ENCODE measurements around the gene GUK1.
"Not testable (repeated sequence)": the region's sequence is repeated elsewhere in the genome, so short reads cannot be mapped to it uniquely, and the experiment has no call there.

Gene GUK1

GRCh38 chr1:228164561-228165371 is 24.7 kb downstream of the GUK1 start:
- no peak for DNase-seq

GRCh38 chr1:228165372-228166169 is 25.5 kb downstream of the GUK1 start, which contains the start of gene IBA57:
Gene IBA57 (plus strand): TSS chr1:228165804. CDS start chr1:228165817, 13 bp downstream.
- DNase-seq, result peak; percentile 99

DNA sequence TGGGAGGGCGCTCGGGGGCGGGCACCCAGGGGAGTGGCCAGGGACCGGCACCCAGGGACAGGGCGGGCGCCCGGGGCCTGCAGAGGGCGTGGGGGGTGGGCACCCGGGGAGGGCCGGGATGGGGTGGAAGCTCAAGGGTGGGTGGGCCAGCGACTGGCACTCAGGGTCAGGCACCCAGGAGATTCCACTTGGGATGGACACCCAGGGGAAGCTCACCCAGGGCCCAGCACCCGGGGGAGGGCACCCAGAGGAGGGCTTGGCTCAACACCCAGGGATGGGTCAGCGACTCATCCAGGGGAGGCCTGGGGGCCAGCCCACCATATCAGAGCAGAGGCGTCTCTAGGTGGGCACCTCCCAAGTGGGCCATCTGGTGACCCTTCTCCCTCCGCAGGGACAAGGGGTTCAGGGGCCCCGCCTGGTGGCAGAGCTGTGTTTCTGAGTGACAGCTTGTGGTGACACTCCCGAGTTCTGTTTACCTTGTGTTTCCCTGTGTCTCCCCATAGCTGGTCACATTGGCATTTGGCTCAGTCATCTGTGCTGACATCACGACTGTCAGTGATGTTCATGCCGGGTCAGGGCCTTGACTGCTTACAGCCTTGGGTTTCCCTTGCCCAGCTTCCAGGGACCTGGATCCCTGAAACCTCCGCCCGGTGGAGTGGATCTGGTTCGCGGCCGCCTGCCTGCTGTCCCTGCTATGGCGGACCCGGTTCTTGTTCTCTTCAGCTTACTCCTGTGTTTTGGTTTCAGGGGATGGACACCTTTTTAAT is 26.3 kb downstream of the GUK1 start:
- peak; percentile 84 for DNase-seq

DNA sequence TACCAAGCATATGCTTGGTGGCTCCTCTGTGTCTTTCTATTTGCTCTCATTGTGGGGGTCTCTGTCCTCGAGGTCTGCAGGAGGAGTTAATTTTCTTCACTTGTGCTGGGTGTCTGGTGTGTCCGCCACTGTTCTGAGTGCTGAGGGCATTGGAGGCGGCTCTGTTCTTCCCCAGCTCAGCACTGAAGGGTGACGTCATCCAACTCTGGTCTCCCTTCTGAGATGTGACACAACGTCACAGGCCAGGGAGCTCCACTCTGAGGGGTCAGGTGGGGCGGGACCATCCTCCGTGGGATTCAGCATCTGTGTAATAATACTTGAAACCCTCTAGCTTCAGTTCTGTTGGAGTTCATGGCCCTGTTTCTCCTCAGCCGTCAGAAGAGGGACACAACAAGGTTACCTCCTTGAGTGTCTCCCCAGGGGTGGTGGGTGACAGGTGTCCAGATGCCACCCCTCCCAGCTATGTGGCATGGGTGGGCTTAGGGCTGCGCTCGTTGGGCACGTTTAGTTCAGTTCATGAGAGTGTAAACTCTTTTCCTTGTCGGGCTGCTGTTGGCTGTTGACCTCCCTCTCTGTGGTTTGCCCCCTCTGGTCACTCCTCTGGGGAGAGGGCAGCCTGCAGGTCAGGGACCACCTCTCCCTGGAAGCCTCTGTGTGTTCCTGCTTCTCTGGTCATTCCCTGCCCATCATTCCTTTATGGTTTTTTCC is 28.6 kb downstream of the GUK1 start:
- no peak for DNase-seq

DNA sequence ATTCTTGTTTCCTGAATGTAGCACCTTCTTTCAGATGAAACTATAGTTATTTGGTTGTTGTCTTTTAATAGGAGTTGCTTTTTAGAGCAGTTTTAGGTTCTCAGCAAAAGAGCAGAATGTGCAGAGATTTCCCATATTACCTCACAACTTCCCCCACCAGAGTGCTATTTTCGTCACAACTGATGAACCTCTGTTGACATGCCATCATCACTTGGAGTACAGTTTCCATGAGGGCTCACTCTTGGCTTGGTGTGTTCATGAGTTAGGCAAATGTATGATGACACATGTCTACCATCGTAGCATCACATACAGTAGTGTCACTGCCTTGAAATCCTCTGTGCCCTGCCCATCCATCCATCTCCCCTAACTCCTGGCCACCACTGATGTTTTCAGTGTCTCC is 29.3 kb downstream of the GUK1 start:
- no peak for DNase-seq

DNA sequence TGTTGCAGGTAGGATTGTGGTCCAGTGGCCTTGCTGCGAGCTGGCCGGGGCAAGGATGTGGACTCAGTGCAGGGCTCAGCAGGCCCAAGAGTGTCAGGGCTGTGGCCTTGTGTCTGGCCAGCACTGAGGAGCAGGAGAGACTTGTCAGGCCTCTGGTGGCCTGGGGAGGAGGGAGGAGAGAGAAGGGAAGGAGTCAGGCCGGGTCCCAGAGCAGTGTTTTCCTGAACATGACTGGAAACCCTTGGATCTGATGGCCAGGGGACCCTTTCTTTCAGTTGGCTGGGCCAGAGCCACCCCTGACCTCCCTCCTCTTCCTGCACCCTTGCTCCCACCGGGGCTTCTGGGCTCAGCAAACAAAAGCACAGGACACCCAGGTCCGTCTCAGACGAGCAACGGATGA is 30.6 kb downstream of the GUK1 start:
- no peak for DNase-seq

GRCh38 chr1:228171221-228171891 is 31.3 kb downstream of the GUK1 start:
- DNase-seq, result no peak

DNA sequence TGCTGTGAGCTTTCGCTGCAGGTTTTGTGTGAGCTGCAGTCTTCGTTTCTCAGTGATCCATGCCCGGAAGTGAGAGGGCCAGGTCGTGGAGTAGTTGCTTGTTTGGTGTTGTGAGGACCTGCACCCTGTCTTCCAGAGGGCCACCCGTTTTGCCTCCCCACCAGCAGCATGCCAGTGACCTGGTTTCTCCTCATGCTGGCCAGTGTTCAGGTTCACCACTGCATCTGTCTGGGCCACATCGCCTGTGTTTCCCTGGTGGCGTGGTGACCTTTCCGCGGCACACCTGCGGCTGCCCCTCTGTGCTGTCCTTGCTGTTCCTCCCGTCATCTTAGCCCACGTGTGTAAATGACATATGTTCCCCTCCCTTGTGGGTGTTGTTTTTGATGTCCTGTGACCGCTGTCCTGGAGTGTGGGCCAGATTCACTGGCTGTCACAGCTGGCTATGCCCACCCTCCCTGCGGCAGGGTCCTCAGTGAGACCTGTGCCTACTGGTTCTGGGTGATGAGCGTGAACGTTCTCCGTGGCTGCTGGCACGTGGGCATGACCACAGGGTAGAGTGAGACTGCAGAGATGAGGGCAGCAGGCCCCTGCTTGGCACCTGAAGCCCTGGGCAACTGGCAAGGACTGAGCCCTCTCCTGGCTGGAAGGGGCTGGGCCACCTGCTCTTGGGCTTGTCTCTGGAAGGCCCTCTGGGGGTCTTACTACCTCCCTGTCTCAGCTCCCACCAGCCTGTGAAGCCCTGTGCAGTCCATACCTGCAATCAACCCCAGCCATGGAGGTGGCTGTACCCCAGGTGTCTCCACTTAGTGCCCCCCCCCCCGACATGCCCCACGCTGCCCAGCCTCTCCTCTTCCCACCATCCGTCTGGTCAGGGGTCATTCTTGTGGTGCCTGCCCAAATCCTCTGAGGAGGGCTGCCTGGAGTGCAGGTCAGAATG is 32.8 kb downstream of the GUK1 start:
- no peak for DNase-seq

DNA sequence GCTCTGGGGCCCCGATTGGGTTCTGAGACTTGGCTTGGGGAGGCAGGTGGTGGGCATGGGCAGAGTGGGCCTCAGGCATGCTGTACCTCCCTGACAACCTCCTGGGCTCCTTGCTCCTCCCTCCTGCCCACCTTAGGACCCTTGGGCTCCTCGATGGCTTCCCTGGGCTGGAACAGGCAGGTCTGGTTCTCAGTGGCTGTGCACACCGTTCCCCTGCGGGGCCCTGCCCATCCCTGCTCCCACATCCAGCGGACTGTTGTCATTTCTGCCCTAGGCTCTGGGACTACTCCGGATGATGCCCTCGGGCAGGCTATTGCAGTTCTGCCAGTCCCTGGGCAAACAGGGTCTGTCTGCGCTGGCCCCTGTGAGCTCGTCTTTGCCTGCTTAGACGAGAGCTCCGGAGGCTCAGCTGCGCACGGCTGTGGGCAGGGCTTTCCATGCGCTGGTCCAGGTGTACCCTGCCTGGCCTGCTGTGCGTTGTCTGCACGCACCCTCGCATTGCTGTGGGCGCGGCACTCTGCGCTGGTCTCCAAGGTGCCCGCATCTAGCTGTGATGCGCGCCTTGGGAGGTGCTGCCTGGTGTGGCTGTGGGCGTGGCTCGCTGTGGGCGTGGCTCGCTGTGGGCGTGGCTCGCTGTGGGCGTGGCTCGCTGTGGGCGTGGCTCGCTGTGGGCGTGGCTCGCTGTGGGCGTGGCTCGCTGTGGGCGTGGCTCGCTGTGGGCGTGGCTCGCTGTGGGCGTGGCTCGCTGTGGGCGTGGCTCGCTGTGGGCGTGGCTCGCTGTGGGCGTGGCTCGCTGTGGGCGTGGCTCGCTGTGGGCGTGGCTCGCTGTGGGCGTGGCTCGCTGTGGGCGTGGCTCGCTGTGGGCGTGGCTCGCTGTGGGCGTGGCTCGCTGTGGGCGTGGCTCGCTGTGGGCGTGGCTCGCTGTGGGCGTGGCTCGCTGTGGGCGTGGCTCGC is 33.7 kb downstream of the GUK1 start:
- DNase-seq, result not testable (repeated sequence)

DNA sequence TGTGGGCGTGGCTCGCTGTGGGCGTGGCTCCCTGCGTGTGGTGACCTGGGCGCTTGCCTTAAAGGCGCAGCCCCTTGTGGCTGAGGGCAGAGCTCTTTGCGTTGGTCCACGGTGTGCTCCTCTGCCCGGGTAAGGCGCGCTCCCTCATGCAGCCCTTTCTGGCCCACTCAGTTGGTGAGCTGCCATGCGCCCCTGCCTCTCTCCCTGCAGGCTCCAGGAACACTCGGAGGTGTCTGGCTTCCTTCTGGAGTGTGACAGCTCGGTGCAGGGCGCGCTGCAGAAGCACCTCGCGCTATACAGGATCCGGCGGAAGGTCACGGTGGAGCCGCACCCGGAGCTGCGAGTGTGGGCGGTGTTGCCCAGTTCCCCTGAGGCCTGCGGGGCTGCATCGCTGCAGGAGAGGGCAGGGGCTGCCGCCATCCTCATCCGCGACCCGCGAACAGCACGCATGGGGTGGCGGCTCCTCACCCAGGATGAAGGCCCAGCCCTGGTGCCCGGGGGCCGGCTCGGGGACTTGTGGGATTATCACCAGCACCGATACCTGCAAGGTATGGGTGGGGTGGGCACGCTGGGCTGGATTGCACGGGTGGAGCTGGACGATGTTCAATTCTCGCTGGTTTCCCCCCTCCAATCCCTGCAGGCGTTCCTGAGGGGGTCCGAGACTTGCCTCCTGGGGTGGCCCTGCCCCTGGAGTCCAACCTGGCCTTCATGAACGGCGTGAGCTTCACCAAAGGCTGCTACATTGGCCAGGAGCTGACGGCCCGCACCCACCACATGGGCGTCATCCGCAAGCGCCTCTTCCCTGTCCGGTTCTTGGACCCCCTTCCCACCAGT is 34.6 kb downstream of the GUK1 start:
- no peak for DNase-seq

DNA sequence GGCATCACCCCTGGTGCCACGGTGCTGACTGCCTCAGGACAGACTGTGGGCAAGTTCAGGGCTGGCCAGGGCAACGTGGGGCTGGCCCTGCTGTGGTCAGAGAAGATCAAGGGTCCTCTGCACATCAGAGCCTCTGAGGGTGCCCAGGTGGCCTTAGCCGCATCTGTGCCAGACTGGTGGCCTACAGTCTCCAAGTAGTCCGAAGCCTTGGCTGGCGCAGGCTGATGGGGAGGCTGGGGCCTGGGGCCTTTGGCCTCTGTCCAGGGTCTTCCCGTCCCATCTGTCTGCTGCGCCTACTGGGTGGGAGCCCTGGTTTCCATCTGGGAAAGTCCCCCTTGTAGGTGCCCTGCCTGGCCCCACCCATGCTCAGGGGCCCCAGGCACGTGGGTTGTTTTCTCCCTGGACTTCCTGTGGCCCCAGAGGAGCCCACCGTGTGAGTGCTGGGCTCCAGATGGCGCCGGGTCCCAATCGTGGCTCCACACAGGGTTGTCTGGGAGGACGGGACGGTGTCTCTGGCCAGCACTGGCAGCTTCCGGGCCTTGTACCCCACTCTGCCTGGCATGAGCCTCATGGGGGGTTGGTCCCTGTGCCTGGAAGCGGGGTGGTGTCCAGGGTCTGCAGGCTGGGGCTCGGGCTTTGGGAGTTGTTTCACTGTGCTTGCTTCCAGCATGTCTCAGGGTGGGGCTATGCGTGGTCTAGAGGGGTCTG is 35.4 kb downstream of the GUK1 start:
- no peak for DNase-seq

- no peak for DNase-seq
Observed at GRCh38 chr1:228176024-228176395, 35.9 kb downstream of the GUK1 start.

DNA sequence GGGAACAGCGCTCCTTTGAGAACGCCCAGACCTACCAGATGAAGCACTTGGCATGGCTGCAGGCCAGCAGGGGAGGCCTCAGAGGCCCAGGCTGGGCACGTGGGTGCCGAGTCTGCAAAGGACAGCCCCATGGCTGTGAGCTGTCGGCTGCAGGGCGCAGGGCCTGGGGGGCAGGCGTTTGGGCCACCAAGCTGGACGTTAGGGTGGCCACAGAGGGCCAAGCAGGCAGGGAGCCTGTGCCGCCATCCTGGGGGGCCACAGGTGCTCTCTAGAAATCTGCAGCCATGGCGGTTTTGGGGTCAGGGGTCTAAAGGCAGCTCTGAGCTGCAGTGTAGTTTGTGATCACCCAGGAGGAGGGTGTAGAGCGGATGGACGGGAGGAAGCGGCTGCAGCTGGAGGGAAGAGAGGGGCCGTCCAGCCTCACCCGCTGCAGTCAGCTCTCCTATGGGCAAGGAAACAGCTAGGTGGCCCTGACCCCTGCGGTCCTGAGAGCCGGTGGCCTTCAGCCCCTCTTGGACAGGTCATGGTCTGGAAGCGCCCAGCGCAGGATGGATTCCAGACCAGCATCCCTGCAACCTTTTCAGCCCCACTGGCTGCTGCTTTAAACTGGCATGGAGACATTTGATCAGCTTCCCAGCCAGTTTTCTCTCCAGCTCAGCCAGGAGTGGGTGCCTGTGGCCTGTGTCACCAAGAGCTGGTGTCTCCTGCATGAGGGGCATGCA is 36.5 kb downstream of the GUK1 start:
- no peak for DNase-seq

DNA sequence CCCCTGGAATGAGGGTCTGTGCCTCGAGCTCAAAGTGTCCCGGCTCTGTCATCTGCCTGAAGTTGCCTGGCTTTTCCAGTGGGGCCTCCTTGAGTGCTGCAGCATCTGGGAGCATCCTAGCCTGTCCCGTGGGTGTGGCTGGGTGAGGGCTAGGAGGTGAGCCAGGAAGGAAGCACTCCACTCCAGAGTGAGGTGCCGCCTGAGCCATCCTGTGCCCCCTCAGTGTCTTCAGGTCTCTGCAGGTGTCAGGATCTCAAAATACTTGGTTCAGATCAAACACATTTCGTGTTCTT is 37.0 kb downstream of the GUK1 start:
- no peak for DNase-seq

GRCh38 chr1:228177721-228178710 is 37.9 kb downstream of the GUK1 start:
- DNase-seq, result no peak

Measured in eye (tissue), 1 donor.